ENCODE results near the gene MRPS26.
A peak's percentile ranks its signal among the peaks of the same experiment; 100 is the strongest.
"Not testable (repeated sequence)": the region's sequence is repeated elsewhere in the genome, so short reads cannot be mapped to it uniquely, and the experiment has no call there.

The MRPS26 gene

DNA sequence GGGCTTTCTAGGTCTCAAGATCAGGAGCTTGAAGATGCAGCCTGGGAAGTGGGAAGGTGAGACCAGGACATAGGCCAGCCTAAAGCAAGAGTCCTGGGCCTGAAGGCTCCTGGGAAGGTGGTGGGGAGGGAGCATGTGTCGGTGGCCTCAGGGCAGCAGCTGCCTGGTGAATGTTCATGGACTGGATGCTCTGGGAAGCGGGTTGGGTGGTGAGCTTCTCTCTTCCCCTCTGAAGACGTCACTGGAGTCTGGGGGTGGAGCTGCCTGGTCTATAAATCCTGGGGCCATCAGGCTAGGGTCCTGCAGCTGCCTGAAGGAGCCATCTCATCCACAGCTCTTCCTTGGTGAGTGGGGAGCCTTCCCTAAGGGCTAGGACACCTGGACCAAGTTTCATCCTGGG lies 2.5 kb upstream of the MRPS26 start, which contains the start of gene GNRH2:
Gene GNRH2, plus strand, starts transcription at position 301 of the 400 bp plus-strand sequence. CDS start 793 bp downstream, outside the sequence.
- H3K27me3 ChIP-seq (ENCODE audit: control insufficient read depth, insufficient read depth, low read length), result no peaks in the 10 kb centered on the region
- no peak within 1 kb of the TSS for H3K9ac ChIP-seq (ENCODE audit: low read length)
- no peak within 1 kb of the TSS for H3K4me3 ChIP-seq (ENCODE audit: low read length)
- peaks cover 11% of the 10 kb centered on the region for H3K4me1 ChIP-seq (ENCODE audit: control insufficient read depth, low read depth, low read length)
- no peaks in the 10 kb centered on the region for H3K9me3 ChIP-seq (ENCODE audit: control insufficient read depth, low read depth, low read length)
- H3K36me3 ChIP-seq (ENCODE audit: control insufficient read depth, low read depth, low read length), result peaks cover 26% of the 10 kb centered on the region
- H3K27ac ChIP-seq (ENCODE audit: low read length), result no peak within 1 kb of the TSS

DNA sequence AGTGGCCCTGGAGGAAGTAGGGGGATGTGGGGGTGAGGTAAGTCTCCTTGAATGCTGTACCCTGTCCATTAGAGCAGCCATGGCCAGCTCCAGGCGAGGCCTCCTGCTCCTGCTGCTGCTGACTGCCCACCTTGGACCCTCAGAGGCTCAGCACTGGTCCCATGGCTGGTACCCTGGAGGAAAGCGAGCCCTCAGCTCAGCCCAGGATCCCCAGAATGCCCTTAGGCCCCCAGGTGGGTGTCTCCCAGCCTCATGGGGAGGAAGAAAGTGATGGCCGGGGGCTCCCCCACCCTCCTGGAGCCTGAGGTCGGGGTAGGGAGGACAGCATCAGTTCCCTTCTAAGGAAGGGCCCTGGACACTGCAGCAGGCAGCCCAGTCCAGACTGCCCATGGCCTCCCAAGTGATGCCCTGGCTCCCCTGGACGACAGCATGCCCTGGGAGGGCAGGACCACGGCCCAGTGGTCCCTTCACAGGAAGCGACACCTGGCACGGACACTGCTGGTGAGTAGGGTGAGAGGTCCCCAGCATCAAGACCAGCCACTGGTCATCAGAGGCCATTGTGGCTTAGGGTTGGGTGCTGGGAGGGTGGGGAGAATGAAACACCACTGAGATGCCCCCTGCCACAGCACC lies 1.4 kb upstream of the MRPS26 start:
- H3K9ac ChIP-seq (ENCODE audit: low read length), result no peak overlapping the region
- H3K4me3 ChIP-seq (ENCODE audit: low read length), result no peak overlapping the region
- no peak overlapping the region for H3K27ac ChIP-seq (ENCODE audit: low read length)
- H3K4me1 ChIP-seq (ENCODE audit: control insufficient read depth, low read depth, low read length), result peaks cover 11% of the 10 kb centered on the region
- H3K36me3 ChIP-seq (ENCODE audit: control insufficient read depth, low read depth, low read length), result peaks cover 26% of the 10 kb centered on the region
- no peaks in the 10 kb centered on the region for H3K27me3 ChIP-seq (ENCODE audit: control insufficient read depth, insufficient read depth, low read length)
- H3K9me3 ChIP-seq (ENCODE audit: control insufficient read depth, low read depth, low read length), result no peaks in the 10 kb centered on the region

DNA sequence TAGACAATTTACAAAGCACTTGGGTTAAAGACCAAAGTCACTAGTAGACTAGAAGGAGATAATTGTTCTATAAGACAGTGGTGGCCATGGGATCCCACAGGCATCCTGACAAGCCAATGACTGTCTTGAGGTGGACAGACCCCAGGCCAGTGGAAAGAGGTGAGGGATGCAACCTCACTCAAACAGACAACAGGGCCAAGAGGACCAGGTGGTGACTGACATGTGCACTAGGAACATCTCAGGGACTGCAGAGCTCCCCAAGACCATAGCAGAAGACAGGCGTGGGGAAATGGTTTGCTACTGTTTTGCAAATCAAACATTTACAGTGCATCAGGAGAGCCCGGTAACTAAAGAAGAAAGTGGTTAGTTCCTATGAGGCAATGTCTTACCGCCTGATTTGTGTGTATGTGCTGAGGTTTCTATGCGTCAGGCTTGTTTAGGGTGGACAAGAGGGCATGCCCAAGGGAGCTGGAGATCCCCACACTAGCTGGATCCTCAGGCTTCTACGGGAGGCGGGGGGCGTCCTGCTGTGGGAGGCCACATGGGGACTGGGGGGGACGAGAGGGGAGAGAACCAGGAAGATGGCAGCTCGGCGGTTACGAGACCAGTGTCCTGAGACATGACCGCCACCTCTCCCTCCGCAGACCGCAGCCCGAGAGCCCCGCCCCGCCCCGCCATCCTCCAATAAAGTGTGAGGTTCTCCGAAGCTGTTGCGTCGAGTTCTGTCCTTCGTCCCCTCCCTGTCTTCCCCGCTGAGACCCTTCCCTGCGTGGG lies 623 bp upstream of the MRPS26 start:
- peaks cover 25% of the 10 kb centered on the region for H3K36me3 ChIP-seq (ENCODE audit: control insufficient read depth, low read depth, low read length)
- H3K27ac ChIP-seq (ENCODE audit: low read length), result no peak overlapping the region

DNA sequence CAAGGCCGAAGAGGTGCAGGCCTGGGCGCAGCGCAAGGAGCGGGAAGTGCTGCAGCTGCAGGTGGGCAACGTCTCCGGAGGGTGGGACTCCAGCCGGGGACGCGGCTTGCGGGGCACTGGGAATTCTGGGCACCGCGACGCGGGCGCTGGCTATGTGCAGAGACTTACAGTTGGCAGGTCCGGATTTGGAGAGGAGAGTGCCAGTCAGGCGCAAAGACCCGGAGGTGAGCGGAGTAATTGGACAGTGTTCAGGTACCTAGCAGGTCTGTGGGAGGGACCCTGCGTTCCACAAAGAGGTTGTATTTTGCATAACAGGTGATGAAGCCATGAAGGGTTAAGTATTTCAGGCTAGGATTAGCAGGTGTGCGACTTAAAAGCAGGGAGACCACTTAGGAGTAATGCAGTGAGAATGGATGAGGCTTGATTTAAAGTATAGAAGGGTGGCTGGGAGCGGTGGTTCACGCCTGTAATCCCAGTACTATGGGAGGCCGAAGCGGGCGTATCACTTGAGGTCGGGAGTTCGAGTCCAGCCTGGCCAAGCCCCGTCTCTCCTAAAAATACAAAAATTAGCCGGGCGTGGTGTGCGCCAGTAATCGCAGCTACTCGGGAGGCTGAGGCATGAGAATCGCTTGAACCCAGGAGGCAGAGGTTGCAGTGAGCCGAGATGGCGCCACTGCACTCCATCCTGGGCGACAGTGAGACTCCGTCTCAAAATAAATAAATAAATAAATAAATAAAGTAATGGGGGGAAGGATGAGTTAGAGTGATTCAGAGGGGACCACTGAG lies 1.0 kb downstream of the MRPS26 start:
- H3K9me3 ChIP-seq (ENCODE audit: control insufficient read depth, low read depth, low read length), result no peaks in the 10 kb centered on the region
- H3K27me3 ChIP-seq (ENCODE audit: control insufficient read depth, insufficient read depth, low read length), result no peaks in the 10 kb centered on the region
- no peak overlapping the region for H3K27ac ChIP-seq (ENCODE audit: low read length)
- peak overlapping the region; percentile 92 for H3K4me3 ChIP-seq (ENCODE audit: low read length)
- H3K4me1 ChIP-seq (ENCODE audit: control insufficient read depth, low read depth, low read length), result peaks cover 9% of the 10 kb centered on the region
- H3K36me3 ChIP-seq (ENCODE audit: control insufficient read depth, low read depth, low read length), result peaks cover 22% of the 10 kb centered on the region
- peak overlapping the region; percentile 86 for H3K9ac ChIP-seq (ENCODE audit: low read length)

More for the DNA sequence above, 623 bp upstream of the MRPS26 start:
- H3K4me1 ChIP-seq (ENCODE audit: control insufficient read depth, low read depth, low read length), result peaks cover 11% of the 10 kb centered on the region
- peak overlapping the region; percentile 51 for H3K9ac ChIP-seq (ENCODE audit: low read length)
- H3K9me3 ChIP-seq (ENCODE audit: control insufficient read depth, low read depth, low read length), result no peaks in the 10 kb centered on the region
- H3K4me3 ChIP-seq (ENCODE audit: low read length), result peak overlapping the region; percentile 92
- no peaks in the 10 kb centered on the region for H3K27me3 ChIP-seq (ENCODE audit: control insufficient read depth, insufficient read depth, low read length)

DNA sequence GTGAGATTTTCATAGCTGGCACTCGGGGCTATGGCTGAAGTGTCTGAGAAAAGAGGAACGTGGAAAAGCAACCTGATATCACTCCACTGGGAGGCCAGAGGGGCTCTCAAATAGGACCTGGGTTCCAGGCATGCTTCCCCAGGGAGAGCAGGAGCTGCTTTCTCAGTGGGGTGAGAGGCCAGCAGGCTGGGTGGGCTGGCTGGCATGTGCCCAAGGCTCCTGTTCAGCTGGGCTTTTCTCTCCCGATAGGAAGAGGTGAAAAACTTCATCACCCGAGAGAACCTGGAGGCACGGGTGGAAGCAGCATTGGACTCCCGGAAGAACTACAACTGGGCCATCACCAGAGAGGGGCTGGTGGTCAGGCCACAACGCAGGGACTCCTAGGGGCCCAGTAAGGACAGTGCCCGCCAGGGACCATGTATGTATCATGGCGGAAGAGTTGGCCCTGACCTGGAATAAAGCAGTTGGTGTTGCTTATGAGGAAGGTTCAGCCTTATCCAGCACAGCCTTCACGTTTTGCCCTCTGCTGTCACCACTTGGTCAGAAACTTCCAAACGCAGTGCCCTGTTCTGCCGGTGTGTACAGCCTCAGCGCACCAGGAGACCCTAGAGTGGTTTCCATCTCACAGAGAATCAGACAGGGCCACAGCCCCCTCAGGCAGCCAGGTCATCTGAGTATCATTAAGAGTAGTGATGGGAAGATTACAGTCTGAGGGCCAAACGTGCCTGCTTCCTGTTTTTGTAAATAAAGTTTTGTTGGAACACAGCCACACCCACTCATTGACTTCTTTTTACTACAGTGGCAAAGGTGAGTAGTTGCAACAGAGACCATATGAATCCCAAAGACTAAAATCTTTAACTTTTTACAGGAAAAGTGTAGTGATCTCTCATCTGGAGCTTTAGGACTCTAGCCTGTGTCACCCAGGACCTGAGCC lies 1.9 kb downstream of the MRPS26 start:
- H3K27ac ChIP-seq (ENCODE audit: low read length), result no peak overlapping the region
- H3K4me3 ChIP-seq (ENCODE audit: low read length), result no peak overlapping the region

DNA sequence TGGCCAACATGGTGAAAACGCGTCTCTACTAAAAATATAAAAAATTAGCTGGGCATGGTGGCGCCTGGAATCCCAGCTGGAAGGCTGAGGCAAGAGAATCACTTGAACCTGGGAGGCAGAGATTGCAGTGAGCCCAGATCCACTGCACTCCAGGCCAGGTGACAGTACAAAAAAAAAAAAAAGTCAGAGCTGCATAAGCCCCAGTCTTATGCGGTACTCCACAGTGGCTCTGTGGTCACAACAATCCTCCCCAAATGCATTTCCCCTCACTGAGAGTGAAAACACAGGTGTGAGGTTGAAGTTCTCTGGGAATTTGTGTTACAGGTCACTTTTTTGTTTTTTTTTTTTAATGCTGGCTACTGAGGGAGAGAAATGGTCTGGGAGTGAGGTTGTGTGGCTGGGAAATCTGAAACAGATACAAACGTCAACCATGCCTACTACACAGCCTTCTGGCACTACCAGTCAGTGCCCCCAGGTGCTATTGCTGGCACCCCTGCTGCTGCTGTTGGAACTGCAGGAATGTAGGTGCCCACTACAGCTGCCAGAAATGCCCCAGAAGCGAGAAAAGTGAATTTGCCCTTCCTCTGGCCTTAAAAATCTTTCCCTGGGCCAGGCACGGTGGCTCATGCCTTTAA lies 5.7 kb downstream of the MRPS26 start:
- Histone ChIP-seq H3K27me3 (ENCODE audit: control insufficient read depth, insufficient read depth, low read length) (no peaks in the 10 kb centered on the region), H3K27ac (ENCODE audit: low read length) (no peak overlapping the region), H3K36me3 (ENCODE audit: control insufficient read depth, low read depth, low read length) (peaks cover 22% of the 10 kb centered on the region), H3K4me1 (ENCODE audit: control insufficient read depth, low read depth, low read length) (no peaks in the 10 kb centered on the region), H3K9me3 (ENCODE audit: control insufficient read depth, low read depth, low read length) (no peaks in the 10 kb centered on the region), H3K4me3 (ENCODE audit: low read length) (no peak overlapping the region), H3K9ac (ENCODE audit: low read length) (no peak overlapping the region)

More for the DNA sequence above, 1.9 kb downstream of the MRPS26 start:
- Histone ChIP-seq H3K4me1 (ENCODE audit: control insufficient read depth, low read depth, low read length) (peaks cover 6% of the 10 kb centered on the region), H3K9me3 (ENCODE audit: control insufficient read depth, low read depth, low read length) (no peaks in the 10 kb centered on the region), H3K27me3 (ENCODE audit: control insufficient read depth, insufficient read depth, low read length) (no peaks in the 10 kb centered on the region), H3K36me3 (ENCODE audit: control insufficient read depth, low read depth, low read length) (peaks cover 22% of the 10 kb centered on the region), H3K9ac (ENCODE audit: low read length) (no peak overlapping the region)

DNA sequence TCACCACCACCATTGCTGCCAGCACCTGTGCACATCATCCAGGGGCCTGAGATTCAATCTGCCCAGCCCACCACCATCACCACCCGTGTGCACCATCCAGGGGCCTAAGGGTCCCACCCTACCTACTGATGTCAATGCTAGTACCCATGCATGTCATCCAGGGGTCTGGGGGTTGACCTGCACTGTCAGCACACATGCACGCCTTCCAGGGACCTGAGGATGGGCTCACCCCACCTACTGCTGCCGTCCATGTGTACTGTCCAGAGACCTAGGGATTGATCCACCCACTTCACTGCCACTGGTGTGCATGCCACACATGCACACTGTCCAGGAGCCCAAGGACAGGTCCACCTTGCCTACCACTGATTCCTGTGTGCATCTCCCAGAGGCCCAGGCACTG lies 13.6 kb downstream of the MRPS26 start:
- Histone ChIP-seq H3K27ac (ENCODE audit: low read length) (no peak overlapping the region), H3K36me3 (ENCODE audit: control insufficient read depth, low read depth, low read length) (no peaks in the 10 kb centered on the region), H3K9me3 (ENCODE audit: control insufficient read depth, low read depth, low read length) (no peaks in the 10 kb centered on the region), H3K27me3 (ENCODE audit: control insufficient read depth, insufficient read depth, low read length) (no peaks in the 10 kb centered on the region), H3K9ac (ENCODE audit: low read length) (no peak overlapping the region), H3K4me3 (ENCODE audit: low read length) (no peak overlapping the region), H3K4me1 (ENCODE audit: control insufficient read depth, low read depth, low read length) (no peaks in the 10 kb centered on the region)

DNA sequence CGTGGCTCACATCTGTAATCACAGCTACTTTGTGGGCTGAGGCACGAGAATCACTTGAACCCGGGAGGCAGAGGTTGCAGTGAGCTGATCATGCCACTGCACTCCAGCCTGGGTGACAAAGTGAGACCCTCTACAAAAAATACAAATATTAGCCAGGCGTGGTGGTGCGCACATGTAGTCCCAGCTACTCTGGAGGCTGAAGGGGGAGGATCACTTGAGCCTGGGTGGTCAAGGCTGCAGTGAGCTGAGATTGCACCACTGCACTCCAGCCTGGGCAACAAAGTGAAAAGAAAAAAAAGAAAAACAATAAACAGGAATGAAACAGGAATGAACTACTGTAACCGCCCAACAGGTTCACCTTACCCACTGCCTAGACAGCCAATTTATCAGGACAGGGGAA lies 18.3 kb downstream of the MRPS26 start:
- not testable (repeated sequence) for H3K27ac ChIP-seq (ENCODE audit: low read length); H3K27me3 ChIP-seq (ENCODE audit: control insufficient read depth, insufficient read depth, low read length); H3K9ac ChIP-seq (ENCODE audit: low read length); H3K36me3 ChIP-seq (ENCODE audit: control insufficient read depth, low read depth, low read length); H3K9me3 ChIP-seq (ENCODE audit: control insufficient read depth, low read depth, low read length); H3K4me1 ChIP-seq (ENCODE audit: control insufficient read depth, low read depth, low read length); H3K4me3 ChIP-seq (ENCODE audit: low read length)

DNA sequence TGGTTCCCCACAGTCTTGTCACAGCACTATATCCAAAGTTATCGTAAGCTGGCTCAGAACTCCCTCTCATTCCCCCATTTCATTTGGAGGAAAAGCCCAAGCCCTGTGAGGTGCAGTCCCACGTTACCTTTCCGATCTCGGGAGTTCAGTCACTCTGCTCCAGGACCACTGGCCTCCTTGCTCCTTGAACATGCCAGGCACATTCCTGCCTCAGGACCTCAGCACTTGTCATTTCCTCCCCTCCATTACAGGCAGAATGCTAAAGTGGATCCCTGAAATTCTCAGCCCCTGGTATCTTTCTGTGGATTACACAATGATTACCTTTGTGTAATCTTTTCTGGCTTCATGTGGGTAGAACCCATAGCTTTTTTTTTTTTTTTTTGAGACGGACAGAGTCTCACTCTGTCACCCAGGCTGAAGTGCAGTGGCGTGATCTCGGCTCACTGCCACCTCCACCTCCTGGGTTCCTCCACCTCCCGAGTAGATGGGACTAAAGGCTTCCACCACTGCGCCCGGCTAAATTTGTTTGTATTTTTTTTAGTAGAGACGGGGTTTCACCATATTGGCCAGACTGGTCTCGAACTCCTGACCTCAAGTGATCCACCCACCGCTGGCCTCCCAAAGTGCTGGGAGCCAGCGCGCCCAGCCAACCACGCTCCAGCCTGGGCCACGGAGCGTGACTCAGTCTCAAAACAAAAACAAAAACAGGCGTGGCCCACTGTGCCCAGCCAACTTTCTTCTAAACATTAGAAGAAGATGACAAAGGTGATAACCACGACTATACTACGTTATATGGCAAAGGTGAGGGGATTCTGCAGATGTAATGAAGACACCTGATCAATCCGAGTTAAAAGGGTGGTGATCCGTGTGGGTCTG lies 21.5 kb downstream of the MRPS26 start:
- no peaks in the 10 kb centered on the region for H3K9me3 ChIP-seq (ENCODE audit: control insufficient read depth, low read depth, low read length)
- H3K27me3 ChIP-seq (ENCODE audit: control insufficient read depth, insufficient read depth, low read length), result peaks cover 17% of the 10 kb centered on the region
- H3K4me3 ChIP-seq (ENCODE audit: low read length), result no peak overlapping the region
- no peak overlapping the region for H3K27ac ChIP-seq (ENCODE audit: low read length)
- no peaks in the 10 kb centered on the region for H3K36me3 ChIP-seq (ENCODE audit: control insufficient read depth, low read depth, low read length)
- H3K4me1 ChIP-seq (ENCODE audit: control insufficient read depth, low read depth, low read length), result no peaks in the 10 kb centered on the region
- H3K9ac ChIP-seq (ENCODE audit: low read length), result no peak overlapping the region

DNA sequence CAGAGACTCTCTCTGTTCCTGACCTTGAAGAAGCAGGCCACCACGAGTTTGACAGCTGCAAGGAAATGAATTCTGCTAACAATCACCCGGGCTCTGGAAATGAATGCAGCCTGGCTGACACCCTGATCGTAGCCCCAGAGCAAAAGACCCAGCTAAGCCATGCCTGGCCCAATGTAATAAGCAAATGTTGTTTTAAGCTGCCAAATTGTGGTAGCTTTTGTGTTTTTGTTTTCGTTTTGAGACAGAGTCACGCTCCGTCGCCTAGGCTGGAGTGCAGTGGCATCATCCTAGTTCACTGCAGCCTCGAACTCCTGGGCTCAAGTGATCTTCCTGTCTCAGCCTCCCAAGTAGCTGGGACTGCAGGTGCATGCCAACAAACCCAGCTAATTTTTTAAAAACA lies 22.2 kb downstream of the MRPS26 start:
- Histone ChIP-seq H3K4me3 (ENCODE audit: low read length) (no peak overlapping the region), H3K4me1 (ENCODE audit: control insufficient read depth, low read depth, low read length) (no peaks in the 10 kb centered on the region), H3K9me3 (ENCODE audit: control insufficient read depth, low read depth, low read length) (no peaks in the 10 kb centered on the region), H3K27me3 (ENCODE audit: control insufficient read depth, insufficient read depth, low read length) (peaks cover 24% of the 10 kb centered on the region), H3K36me3 (ENCODE audit: control insufficient read depth, low read depth, low read length) (no peaks in the 10 kb centered on the region), H3K27ac (ENCODE audit: low read length) (no peak overlapping the region), H3K9ac (ENCODE audit: low read length) (no peak overlapping the region)

Data from iPS-18a (cell line).